IPS-18c (cell line): ENCODE measurements around the gene ZNF397.
A peak's percentile ranks its signal among the peaks of the same experiment; 100 is the strongest.
"Not testable (repeated sequence)": the region's sequence is repeated elsewhere in the genome, so short reads cannot be mapped to it uniquely, and the experiment has no call there.

Experiments
- H3K4me3 ChIP-seq: 2 replicates; pipeline ENCODE4 v1.7.0; 2013; ENCODE audit warnings: low read depth, mild to moderate bottlenecking, low read length, moderate library complexity; ENCODE audit not compliant: insufficient read depth
- H3K9me3 ChIP-seq: one replicate; pipeline ENCODE4 v1.6.1; 2013; ENCODE audit warnings: mild to moderate bottlenecking, low read length, moderate library complexity; ENCODE audit not compliant: control insufficient read depth, insufficient read depth

Gene ZNF397

DNA sequence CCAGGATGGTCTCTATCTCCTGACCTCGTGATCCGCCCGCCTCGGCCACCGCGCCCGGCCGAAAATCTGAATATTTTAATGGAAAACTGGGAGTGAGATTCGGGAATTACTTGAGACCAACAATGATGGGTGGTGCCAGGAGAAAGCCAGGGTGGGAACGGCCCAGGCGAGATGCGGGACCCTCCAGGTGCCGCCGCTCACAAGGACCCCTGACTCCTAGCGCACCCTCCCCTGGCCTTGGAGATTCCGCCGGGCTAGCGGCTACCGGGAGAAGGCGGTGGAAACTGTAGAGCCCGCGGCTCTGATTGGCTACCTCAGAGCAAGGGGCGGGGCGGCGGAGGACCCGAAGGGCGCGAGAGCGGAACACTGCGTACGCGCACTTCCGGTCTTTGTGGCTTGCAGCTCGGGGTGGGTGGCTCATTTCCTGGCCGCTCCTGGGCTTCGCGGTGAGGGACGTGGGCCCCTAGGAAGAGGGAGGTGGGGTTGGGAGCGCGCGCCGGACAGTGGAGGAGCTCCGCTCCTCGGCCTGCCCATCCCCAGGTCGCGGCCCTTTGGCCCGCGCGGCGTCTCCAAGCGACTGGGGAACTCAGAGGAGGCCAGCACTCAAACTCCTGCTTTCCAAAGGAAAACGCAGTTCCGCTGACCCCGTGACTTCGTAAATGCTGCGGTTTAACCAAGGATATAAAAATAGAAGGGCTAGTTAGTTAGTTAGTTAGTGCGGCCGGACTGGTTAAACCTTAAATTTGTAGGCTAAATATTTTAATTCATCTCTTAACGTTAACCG is at the start of gene ZNF397:
ZNF397 (plus strand) TSS at position 371 of the 784 bp plus-strand sequence. CDS start 1,437 bp downstream, outside the sequence.
- Histone ChIP-seq H3K4me3 (peak within 1 kb of the TSS; percentile 76), H3K9me3 (no peaks in the 10 kb centered on the region)

GRCh38 chr18:35191698-35192025 is 49.2 kb upstream of the ZNF397 start:
- H3K9me3 ChIP-seq: no peaks in the 10 kb centered on the region
- H3K4me3 ChIP-seq: no peak overlapping the region

- no peak overlapping the region for H3K4me3 ChIP-seq
- H3K9me3 ChIP-seq: no peaks in the 10 kb centered on the region
Observed at GRCh38 chr18:35192415-35192814, 48.4 kb upstream of the ZNF397 start.

GRCh38 chr18:35193316-35193715 is 47.5 kb upstream of the ZNF397 start:
- H3K4me3 ChIP-seq: no peak overlapping the region
- no peaks in the 10 kb centered on the region for H3K9me3 ChIP-seq

GRCh38 chr18:35197296-35197695 is 43.5 kb upstream of the ZNF397 start:
- H3K4me3 ChIP-seq: no peak overlapping the region
- no peaks in the 10 kb centered on the region for H3K9me3 ChIP-seq

- no peak overlapping the region for H3K4me3 ChIP-seq
- H3K9me3 ChIP-seq: no peaks in the 10 kb centered on the region
Observed at GRCh38 chr18:35201256-35201931, 39.4 kb upstream of the ZNF397 start.

GRCh38 chr18:35203067-35203466 is 37.8 kb upstream of the ZNF397 start:
- Histone ChIP-seq H3K9me3 (no peaks in the 10 kb centered on the region), H3K4me3 (no peak overlapping the region)

DNA sequence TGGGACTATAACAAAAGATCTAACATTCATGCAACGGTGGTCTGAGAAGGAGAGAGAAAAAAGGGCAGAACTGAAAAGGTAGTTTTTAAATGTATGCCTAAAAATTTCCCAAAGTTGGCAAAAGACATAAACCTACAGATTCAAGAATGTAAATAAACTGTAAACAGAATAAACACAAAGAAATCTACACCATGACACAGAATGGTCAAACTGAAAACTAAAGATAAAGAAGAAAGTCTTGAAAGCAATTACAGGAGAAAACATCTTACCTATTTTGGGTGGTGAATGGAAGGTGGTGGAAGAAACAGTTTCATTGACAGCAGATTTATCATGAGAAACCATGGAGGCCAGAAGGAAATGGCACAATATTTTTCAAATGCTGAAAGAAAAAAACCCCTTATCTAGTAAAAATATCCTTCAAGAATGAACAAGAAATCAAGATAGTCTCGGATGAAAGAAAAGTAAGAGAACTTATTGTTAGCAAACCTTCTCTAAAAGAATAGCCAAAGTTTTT is 35.6 kb upstream of the ZNF397 start:
- Histone ChIP-seq H3K9me3 (no peaks in the 10 kb centered on the region), H3K4me3 (no peak overlapping the region)

DNA sequence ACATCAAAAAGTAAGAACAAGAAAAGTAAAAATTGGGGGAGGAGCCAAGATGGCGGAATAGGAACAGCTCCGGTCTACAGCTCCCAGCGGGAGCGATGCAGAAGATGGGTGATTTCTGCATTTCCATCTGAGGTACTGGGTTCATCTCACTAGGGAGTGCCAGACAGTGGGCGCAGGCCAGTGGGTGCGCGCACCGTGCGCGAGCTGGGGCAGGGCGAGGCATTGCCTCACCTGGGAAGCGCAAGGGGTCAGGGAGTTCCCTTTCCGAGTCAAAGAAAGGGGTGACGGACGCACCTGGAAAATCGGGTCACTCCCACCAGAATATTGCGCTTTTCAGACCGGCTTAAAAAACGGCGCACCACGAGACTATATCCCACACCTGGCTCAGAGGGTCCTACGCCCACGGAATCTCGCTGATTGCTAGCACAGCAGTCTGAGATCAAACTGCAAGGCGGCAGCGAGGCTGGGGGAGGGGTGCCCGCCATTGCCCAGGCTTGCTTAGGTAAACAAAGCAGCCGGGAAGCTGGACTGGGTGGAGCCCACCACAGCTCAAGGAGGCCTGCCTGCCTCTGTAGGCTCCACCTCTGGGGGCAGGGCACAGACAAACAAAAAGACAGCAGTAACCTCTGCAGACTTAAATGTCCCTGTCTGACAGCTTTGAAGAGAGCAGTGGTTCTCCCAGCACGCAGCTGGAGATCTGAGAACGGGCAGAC is 34.9 kb upstream of the ZNF397 start:
- H3K4me3 ChIP-seq, H3K9me3 ChIP-seq: not testable (repeated sequence)

- no peaks in the 10 kb centered on the region for H3K9me3 ChIP-seq
- H3K4me3 ChIP-seq: no peak overlapping the region
Observed at GRCh38 chr18:35215026-35215425, 25.8 kb upstream of the ZNF397 start.

DNA sequence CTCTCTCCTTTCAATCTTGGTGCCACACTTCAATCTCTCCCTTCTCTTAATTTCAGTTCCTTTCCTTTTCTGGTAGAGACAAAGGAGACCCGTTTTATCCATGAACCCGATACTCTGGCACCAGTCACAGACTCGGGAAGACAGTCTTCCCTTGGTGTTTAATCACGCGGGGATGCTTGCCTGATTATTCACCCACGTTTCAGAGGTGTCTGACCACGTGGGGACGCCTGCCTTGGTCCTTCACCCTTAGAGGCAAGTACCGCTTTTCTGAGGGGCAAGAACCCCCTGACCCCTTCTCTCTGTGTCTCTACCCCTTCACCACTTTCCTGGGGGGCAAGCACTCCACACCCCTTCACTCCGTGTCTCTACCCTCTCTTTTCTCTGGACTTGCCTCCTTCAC is 24.2 kb upstream of the ZNF397 start:
- not testable (repeated sequence) for H3K9me3 ChIP-seq, H3K4me3 ChIP-seq

- not testable (repeated sequence) for H3K9me3 ChIP-seq, H3K4me3 ChIP-seq
Observed at GRCh38 chr18:35219331-35219730, 21.5 kb upstream of the ZNF397 start.

GRCh38 chr18:35220424-35220823 is 20.4 kb upstream of the ZNF397 start:
- Histone ChIP-seq H3K9me3 (no peaks in the 10 kb centered on the region), H3K4me3 (no peak overlapping the region)

DNA sequence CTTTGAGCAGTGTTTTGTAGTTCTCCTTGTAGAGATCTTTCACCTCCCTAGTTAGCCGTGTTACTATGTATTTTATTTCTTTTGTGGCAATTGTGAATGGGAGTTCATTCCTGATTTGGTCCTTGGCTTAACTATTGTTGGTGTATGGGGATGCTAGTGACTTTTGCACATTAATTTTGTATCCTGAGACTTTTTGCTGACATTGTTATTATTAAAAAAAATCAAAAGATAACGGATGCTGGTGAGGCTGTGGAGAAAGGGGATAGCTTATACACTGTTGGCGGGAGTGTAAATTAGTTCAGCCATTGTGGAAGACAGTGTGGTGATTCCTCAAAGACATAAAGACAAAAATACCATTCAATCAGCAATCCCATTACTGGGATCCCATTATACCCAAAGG is 17.0 kb upstream of the ZNF397 start:
- H3K4me3 ChIP-seq: no peak overlapping the region
- no peaks in the 10 kb centered on the region for H3K9me3 ChIP-seq

GRCh38 chr18:35227254-35227653 is 13.6 kb upstream of the ZNF397 start:
- Histone ChIP-seq H3K9me3 (no peaks in the 10 kb centered on the region), H3K4me3 (no peak overlapping the region)

- no peaks in the 10 kb centered on the region for H3K9me3 ChIP-seq
- H3K4me3 ChIP-seq: no peak overlapping the region
Observed at GRCh38 chr18:35231052-35231451, 9.8 kb upstream of the ZNF397 start.

- Histone ChIP-seq H3K9me3 (no peaks in the 10 kb centered on the region), H3K4me3 (no peak overlapping the region)
Observed at GRCh38 chr18:35236571-35237363, 4.1 kb upstream of the ZNF397 start.
